Measurements from ENCODE around the gene CCL15. TPM values are rescaled to one million over a fixed set of nuclear protein-coding genes. Genes with fewer than 3 reads are reported as not detected.

Gene CCL15
- total and polyA plus RNA-seq, 2 of the 13 experiments (the other 11 are each of a cell fraction or from before 2014, with no cell fraction given) = 29.2 to 45.9 TPM

DNA sequence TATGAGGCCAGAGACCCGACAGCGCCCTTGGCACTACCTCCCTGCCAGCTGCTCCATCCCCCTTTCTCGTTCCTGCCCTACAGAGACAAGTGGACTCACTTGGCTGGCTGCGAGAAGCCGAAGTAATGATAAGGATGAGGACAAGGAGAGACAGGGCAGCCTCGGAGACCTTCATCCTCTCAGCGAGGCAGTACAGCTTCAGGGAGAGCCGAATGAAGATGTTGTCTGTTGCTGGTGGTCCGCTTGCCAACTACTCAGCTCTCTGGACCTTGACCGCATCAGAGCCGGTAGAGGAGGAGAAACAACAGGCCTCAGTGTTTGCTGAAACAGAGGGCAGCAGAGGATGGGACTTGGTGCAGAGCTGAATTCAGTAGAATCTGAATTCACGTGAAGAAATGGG lies 20.1 kb downstream of the CCL15 start, which contains the start of gene CCL16 (continued):
- TF ChIP-seq, protein P1, sequence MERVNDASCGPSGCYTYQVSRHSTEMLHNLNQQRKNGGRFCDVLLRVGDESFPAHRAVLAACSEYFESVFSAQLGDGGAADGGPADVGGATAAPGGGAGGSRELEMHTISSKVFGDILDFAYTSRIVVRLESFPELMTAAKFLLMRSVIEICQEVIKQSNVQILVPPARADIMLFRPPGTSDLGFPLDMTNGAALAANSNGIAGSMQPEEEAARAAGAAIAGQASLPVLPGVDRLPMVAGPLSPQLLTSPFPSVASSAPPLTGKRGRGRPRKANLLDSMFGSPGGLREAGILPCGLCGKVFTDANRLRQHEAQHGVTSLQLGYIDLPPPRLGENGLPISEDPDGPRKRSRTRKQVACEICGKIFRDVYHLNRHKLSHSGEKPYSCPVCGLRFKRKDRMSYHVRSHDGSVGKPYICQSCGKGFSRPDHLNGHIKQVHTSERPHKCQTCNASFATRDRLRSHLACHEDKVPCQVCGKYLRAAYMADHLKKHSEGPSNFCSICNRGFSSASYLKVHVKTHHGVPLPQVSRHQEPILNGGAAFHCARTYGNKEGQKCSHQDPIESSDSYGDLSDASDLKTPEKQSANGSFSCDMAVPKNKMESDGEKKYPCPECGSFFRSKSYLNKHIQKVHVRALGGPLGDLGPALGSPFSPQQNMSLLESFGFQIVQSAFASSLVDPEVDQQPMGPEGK (CRISPR knock-in tag; IDR thresholded peaks at IDR 0.05) = no peak
- TF ChIP-seq ELF1 (CRISPR knock-in tag; IDR thresholded peaks at IDR 0.05) (no peak), TBL1XR1 (IDR thresholded peaks at IDR 0.05; ENCODE audit: borderline replicate concordance, low read length, partially characterized antibody) (no peak), POLR2G (IDR thresholded peaks at IDR 0.05; ENCODE audit: low read depth, low read length) (peak; percentile 73), ZNF530 (CRISPR knock-in tag; IDR thresholded peaks at IDR 0.05; ENCODE audit: low read depth) (no peak), GABPB1 (CRISPR knock-in tag; IDR thresholded peaks at IDR 0.05) (no peak; the same call in 1 of the 2 replicates), ZNF674 (CRISPR knock-in tag; IDR thresholded peaks at IDR 0.05; ENCODE audit: low read depth) (no peak), SOX5 (CRISPR knock-in tag; IDR thresholded peaks at IDR 0.05; ENCODE audit: borderline replicate concordance) (no peak; the same call in 1 of the 2 replicates), ZNF570 (CRISPR knock-in tag; IDR thresholded peaks at IDR 0.05; ENCODE audit: borderline replicate concordance) (no peak), ZNF619 (CRISPR knock-in tag; IDR thresholded peaks at IDR 0.05) (no peak), CC2D1A (CRISPR knock-in tag; IDR thresholded peaks at IDR 0.05) (no peak), FOXJ3 (CRISPR knock-in tag; IDR thresholded peaks at IDR 0.05; ENCODE audit: borderline replicate concordance) (no peak), ZNF775 (CRISPR knock-in tag; IDR thresholded peaks at IDR 0.05; ENCODE audit: borderline replicate concordance) (no peak), RORA (CRISPR knock-in tag; IDR thresholded peaks at IDR 0.05) (no peak), ZNF143 (CRISPR knock-in tag; IDR thresholded peaks at IDR 0.05) (no peak), HIVEP1 (CRISPR knock-in tag; IDR thresholded peaks at IDR 0.05) (no peak), ZSCAN12 (CRISPR knock-in tag; IDR thresholded peaks at IDR 0.05) (no peak), ZNF644 (CRISPR knock-in tag; IDR thresholded peaks at IDR 0.05; ENCODE audit: low read depth) (no peak)
- TF ChIP-seq, protein P2, sequence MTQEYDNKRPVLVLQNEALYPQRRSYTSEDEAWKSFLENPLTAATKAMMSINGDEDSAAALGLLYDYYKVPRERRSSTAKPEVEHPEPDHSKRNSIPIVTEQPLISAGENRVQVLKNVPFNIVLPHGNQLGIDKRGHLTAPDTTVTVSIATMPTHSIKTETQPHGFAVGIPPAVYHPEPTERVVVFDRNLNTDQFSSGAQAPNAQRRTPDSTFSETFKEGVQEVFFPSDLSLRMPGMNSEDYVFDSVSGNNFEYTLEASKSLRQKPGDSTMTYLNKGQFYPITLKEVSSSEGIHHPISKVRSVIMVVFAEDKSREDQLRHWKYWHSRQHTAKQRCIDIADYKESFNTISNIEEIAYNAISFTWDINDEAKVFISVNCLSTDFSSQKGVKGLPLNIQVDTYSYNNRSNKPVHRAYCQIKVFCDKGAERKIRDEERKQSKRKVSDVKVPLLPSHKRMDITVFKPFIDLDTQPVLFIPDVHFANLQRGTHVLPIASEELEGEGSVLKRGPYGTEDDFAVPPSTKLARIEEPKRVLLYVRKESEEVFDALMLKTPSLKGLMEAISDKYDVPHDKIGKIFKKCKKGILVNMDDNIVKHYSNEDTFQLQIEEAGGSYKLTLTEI (CRISPR knock-in tag; conservative IDR thresholded peaks at IDR 0.05) = no peak
- TF ChIP-seq, protein P3, sequence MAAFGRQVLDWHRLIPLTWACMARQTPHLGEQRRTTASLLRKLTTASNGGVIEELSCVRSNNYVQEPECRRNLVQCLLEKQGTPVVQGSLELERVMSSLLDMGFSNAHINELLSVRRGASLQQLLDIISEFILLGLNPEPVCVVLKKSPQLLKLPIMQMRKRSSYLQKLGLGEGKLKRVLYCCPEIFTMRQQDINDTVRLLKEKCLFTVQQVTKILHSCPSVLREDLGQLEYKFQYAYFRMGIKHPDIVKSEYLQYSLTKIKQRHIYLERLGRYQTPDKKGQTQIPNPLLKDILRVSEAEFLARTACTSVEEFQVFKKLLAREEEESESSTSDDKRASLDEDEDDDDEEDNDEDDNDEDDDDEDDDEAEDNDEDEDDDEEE (CRISPR knock-in tag; IDR thresholded peaks at IDR 0.05) = no peak
- TF ChIP-seq, protein P4, sequence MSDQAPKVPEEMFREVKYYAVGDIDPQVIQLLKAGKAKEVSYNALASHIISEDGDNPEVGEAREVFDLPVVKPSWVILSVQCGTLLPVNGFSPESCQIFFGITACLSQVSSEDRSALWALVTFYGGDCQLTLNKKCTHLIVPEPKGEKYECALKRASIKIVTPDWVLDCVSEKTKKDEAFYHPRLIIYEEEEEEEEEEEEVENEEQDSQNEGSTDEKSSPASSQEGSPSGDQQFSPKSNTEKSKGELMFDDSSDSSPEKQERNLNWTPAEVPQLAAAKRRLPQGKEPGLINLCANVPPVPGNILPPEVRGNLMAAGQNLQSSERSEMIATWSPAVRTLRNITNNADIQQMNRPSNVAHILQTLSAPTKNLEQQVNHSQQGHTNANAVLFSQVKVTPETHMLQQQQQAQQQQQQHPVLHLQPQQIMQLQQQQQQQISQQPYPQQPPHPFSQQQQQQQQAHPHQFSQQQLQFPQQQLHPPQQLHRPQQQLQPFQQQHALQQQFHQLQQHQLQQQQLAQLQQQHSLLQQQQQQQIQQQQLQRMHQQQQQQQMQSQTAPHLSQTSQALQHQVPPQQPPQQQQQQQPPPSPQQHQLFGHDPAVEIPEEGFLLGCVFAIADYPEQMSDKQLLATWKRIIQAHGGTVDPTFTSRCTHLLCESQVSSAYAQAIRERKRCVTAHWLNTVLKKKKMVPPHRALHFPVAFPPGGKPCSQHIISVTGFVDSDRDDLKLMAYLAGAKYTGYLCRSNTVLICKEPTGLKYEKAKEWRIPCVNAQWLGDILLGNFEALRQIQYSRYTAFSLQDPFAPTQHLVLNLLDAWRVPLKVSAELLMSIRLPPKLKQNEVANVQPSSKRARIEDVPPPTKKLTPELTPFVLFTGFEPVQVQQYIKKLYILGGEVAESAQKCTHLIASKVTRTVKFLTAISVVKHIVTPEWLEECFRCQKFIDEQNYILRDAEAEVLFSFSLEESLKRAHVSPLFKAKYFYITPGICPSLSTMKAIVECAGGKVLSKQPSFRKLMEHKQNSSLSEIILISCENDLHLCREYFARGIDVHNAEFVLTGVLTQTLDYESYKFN (CRISPR knock-in tag; conservative IDR thresholded peaks at IDR 0.05) = no peak; the same call in 1 of the 2 replicates
- TF ChIP-seq, protein P5, sequence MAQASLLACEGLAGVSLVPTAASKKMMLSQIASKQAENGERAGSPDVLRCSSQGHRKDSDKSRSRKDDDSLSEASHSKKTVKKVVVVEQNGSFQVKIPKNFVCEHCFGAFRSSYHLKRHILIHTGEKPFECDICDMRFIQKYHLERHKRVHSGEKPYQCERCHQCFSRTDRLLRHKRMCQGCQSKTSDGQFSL (CRISPR knock-in tag; IDR thresholded peaks at IDR 0.05) = no peak
